GM21576 (cell line): ENCODE results near the gene AGAP1.

Source experiments
- ATAC-seq: cut with Tn5 transposase; IDR thresholded peaks from one replicate; pipeline ENCODE4 v1.9.1; 2021; ENCODE audit warnings: mild to moderate bottlenecking, moderate library complexity; ENCODE audit not compliant: unreplicated experiment

Gene AGAP1

DNA sequence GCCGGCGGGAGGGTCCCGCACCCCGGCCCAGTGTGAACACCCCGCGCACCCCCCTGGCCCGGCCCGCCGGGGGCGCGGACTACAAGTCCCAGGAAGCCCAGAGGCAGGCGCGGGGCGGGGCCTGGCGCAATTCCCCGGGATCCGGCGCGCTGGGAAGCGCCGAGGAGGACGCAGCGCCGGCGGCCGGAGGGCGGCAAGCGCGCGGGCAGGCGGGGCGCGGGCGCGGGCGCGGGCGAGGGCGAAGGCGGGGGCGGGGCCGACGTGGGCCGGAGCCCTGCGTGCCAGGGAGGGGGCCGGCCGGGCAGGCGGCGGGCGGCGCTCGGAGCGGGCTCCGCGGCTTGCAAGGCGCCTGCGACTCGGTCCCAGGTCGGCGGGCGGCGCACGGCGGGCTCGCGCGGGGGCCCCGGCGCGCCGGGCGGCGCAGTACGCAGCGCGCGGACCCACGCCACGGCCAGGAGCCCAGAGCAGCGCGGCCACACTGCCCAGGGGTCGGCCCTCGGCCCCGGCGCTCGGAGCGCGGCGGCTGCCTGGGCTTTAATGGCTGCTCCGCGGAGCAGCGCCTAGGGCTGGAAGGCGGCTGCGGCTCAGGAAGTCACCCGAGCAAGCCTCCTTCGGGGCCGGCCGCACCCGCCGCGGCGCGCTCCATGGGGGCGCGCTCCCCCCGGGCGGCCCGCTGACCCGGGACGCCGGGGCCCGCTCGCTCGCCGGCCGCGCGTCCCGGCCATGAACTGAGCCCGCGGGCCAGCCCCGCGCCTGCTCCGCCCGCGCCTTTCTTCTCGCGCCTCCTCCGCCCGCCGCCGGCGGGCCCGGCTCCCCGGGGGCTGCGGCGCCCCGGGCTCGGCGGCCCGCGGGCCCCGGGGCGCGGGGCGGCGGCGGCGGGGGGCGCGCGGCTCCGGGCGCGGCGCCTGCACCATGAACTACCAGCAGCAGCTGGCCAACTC is at the start of gene AGAP1:
Gene AGAP1 (plus strand): TSS at position 269 of the 941 bp plus-strand sequence.
- no peak for ATAC-seq

DNA sequence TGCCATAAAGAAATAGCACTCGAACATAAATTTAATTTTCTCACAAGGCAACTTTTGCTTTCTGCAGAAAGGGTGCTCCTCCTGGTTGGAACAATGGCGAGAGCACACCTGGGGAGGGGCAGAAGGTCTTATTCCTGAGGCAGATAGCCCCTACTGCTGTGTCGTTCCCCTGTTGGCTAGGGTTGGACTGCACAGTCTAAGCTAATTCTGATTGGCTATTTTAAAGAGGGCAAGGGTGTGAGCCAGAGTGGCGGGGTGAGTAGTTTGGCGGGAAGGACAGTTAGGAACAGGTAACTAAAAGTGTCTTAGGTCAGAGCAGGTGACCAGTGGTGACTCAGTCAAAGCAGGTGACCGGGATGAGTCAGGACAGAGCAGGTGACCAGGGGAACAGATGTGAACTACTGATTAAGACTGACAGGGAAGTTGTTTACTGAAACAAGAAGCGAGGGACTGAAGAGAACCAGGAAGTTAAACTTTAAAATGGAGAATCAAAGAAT is 49.7 kb upstream of the AGAP1 start:
- ATAC-seq: no peak

DNA sequence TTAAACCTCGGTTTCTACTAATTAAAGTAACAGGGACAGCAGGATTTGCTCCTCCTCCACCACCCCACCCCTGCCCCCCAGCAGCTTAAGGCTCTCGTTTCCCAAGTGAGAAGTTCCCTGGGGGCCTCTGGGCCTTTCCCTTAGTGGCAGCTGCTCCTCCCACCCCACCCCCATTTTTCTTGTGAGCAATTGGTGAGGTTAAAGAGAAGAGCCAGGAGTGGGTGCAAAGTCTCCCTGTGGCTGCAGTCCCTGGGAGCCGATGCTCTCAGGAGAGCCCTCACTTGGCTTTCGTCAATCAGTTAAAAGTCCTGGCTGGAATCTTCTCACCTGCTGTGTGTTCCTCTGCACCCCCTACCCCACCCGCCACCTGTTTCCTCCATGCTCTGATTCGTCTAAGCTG is 48.7 kb upstream of the AGAP1 start:
- ATAC-seq: no peak

DNA sequence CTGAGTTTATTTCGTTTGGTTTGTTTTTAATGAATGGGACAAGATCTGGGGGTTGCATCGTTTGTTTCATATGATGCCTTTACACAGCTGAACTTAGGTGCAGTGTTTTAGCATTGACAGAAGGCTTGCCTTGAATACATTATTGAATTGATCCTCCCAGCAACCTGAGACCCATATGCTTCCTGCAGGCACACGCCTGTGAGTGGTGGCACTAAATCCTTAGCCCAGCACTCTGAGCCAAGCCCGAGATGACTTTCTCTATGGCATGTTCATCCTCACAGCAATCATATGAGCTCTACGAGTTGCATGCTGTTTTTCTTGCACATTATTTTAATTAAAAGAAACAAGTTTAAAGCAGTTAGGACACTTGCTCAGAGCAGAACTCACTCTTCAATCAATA is 47.8 kb upstream of the AGAP1 start:
- no peak for ATAC-seq

DNA sequence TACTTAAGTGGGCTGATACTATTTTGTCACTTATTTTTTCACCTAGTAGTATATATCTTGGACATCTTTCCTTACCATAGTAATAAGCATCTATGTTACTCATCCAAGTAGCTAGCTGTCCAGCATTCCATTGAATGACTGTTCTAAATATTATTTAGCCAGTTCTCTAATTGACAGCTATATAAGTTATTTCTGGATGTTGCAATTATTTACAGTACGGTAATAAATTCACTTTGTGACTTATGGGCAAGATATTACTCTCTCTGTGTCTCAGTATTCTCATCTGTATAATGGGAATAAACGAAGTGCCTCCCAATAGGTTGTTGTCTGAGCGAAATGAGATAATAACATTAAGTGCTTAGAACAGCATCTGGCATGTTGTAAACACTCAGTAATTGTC is 46.6 kb upstream of the AGAP1 start:
- ATAC-seq: no peak

DNA sequence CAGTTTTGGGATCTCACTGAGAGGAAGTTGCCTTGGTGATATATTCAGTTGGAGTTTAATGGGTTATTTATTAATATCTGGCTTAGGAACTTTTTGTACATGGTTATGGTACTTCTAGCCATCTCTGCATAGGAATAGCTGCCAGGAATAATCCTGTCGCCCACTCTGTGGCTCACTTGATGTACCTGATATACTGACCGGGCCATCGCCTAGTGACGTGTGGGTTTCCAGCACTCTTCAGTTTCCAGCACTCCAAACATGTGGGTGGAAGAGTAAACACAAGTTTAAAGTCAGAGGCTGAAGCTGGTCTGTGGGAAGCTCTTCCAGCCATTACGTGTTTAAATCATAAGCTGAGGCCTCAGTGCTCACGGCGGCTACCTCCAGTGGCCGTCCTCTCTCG is 44.3 kb upstream of the AGAP1 start:
- no peak for ATAC-seq

DNA sequence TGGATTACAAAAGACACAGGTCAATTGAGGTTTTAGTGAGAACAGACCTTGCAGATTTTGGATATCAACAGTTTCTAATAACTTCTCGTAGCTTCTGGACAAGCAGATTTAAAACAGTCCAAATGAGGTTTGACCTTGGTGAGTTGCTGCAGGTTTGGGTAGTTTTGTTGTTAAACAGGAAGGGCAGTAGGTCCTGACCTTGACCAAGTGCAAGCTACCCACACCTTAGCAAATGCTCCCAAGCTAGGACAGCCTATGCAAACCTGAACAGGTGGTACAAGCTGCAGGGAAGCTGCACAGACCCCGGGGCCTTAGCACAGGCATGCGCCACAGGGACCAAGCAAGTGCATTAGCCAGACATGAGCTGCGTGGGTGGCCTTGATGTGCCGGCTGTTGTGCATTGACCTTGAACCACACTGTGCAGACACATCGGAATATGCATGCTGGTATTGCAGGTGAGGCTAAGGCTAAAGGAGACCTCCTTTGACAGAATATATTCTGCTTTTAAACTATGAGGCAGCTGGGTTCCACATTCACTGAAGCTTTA is 40.2 kb upstream of the AGAP1 start:
- ATAC-seq: no peak

DNA sequence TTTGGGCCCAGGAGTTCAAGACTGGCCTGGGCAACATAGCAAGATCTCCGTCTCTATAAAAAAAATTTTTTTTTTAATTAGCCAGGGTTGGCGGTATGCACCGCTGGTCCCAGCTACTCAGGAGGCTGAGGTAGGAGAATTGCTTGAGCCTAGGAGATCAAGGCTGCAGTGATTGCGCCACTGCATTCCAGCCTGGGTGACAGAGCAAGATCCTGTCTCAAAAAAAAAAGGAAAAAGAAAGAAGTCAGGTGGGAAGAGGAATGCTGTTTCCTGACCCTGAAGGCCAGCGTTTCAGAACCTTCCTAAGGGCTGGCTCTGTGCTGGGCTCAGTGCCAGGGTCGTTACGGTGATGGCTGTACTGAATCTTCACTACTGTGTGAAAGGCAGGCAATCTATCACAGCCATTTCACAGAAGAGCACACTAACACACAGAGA is 35.0 kb upstream of the AGAP1 start:
- no peak for ATAC-seq

DNA sequence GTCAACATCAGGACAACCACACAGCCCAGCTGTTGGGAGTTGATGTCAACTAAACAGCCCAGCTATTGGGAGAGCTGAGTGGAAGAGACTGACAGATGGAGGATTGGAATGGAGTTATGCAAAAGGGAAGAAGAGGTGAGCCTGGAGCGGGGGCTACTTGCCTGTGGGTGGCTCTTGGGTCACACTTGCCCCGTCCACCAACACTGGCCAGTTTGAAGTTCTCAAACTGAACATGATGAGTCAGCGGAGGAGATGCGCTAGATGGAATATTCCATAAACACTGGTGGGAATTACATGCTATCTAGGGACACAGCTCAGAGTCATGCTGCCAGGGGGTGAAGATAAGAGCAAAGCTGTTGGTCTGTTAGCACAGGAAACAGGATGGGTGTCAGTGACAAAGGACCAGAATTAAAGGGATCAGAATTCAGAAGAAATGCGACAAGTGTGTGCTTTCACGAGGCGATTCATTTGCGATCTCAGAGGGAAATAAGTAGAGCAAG is 33.2 kb upstream of the AGAP1 start:
- no peak for ATAC-seq

DNA sequence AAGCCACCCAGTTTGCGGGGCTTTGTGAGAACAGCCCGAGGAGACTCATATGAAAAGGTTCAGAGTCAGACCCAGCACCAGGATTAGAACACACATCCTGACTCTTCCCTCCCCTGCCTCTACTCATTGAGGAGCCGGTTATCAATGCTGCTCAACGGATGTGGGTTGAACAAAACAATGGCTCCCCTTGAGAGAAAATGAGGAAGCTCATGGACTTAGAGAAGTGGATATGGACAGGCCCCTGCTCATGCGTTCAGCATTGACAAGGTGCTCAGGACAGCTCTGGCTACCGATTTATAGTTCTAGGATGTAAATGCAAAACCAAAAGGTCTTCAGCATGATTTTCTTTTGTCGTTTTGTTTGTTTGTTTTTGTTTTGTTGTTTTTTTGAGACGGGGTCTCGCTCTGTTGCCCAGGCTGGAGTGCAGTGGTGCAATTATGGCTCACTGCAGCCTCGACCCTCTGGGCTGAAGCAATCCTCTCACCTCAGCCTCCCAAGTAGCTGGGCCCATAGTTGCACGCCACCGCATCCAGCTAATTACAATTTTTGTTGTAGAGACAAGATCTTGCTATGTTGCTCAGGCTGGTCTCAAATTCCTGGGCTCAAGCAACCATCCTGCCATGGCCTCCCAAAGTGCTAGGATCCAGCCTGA is 32.0 kb upstream of the AGAP1 start:
- no peak for ATAC-seq

DNA sequence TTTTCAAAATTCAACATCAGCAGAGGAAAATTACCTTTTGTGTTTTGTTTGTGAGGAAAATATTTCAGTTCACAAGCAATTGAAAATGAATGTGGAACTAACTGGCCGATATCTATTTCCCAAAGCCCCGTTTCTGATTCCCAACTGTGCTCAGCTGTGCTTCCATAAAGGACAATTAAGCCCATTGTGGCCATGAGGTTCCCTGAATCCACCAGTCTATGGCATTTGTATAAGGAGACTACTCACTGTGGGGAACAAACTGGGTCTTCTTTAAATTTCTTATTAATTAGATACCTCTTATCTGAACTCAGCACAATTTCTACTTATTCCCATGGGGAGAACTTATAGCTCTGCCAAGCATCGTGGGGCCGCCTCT is 31.4 kb upstream of the AGAP1 start:
- ATAC-seq: no peak

DNA sequence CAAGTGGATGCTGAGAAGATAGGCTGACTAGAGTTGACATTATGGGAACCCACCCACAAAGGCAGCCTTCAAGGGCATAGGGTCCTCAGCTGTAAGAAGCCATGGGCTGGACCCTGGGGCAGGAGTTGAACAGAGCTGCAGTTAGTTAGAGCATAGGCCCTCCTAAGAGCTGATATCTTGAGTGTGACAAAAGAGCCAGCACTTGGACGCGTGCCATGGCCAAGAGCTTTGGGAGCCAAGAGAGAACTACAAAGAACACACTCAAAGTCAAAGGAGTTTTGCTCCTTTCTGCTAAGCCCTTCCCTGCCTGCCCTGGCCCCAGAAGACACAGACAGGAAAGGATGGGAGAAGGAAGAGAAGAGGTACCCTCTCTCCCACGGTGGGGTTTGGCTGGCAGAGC is 29.9 kb upstream of the AGAP1 start:
- no peak for ATAC-seq

DNA sequence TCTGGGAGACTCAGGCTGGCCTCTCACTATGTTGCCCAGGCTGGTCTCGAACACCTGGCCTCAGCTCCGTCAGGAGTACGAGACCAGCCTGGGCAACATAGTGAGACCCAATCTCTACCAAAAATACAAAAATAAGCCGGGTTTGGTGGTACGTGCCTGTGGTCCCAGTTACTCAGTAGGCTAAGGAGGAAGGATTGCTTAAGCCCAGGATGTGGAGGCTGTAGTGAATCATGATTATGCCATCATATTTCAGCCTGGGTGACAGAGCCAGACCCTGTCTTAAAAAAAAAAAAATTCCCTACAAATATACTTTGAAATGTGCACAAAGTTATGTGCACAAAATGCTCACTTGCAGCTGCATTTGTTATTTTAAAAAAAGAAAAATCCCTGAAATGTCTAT is 26.3 kb upstream of the AGAP1 start:
- no peak for ATAC-seq

DNA sequence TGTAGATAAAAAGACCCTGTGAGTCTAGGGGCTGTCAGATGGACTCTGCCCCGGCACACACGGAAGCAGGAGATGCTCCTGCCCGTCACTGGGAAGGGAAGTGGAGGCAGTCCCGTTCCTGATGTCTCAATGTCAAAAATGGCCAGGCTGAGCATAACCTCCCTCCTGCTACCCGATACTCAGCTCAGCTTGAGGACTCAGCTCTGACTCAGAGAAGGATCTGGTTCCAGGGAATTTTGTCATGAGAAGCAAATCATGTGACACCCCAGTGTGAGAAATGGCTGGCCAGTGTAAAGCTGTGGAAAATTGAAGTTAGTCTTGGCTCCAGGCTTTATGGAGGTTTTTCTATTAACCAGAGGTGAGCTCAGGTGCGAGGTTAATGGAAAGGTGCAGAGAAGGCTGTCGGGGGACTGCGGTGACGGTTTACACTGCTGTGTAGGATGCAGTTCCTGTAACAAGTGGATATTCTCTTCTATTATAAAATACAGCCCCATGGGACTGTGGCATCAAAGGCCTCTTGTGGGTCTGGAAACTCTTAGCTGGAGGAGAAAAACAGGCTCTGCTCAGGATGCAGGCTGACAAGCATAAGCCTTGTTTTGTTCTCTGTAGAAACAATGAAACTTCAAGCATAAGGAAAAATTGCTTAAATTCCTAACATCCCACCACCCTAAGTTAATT is 24.7 kb upstream of the AGAP1 start:
- ATAC-seq: no peak

DNA sequence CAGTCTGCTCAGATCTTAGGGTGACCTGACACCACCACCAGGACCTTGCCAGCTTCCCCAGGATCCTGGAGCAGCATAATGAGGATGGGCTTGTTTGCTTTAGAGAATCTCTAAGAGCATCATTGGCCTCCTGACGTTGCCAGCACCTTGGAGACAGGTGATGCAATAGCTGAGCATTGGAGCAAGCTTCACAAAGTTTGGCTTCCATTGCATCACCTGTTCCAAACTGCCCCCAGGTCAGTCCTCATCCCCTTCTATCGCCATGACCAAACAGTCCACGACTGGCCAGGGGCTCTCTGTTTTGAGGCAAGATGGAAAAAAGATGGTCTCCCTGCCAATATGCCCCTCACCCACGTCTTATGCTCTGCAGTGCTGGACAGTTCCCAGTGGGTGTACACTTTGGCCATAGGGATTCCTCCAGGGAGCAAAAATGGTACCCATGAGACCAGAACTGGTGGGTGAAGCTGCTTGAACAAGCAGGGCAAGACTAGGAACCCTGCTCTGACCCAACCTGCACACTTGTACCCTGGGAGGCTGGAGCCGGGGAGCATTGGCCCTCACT is 22.6 kb upstream of the AGAP1 start:
- ATAC-seq: no peak

DNA sequence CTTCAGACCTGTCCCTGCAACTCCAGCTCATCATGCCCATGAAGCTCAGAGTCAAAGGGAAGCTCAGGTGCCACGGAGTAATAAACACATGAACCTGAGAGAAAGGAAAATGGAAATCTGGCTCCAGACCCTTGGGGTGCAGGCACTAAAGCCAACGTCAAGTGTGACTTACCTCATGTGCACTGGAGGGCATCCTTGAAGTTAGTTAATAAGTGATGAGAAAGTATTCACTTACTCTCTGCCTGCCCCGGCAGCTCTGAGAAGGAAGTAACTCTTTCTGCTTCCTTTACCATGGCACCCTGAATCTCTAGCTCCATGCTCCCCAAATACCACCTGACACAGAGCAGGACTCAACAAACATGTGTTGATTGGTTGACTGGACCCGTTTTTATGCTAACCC is 21.4 kb upstream of the AGAP1 start:
- ATAC-seq: no peak

DNA sequence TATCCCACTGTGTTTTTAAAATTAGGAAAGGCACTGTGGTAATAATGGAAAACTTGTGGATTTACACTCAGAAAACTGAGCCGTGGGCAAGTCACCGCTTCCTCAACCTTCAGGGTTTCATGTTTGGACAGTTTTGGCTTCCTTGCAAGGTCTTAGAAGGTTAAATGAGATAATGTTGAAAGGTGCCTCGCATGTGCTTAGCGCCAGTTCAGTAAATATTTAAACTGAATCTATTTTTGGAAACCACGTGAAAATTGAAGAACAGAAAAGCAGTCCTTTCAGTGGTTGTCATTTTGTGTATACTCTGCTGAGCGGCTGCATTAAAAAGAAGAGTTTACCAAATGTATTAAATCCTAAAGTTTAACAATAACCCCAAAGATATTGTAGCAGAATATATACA is 15.2 kb upstream of the AGAP1 start:
- ATAC-seq: no peak

DNA sequence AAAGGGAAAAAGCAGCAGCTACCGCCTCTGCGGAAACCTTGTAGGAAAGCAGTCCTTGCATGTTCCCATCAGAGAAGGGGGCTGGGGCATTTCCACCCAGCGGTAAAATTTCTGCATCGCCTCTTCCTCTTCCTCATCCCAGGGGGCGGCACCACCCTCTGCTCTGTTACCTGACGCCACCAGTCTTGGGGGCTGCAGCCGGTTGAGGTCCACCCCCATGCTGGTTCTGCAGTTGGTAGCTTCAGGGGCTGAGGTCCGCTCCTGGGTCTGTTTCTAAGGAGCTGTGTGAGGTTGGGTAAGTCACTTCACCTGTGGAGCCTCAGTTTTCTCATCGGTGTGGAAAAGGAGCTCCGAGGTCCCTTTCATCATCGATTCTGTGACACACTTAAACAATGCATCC is 14.2 kb upstream of the AGAP1 start:
- no peak for ATAC-seq

DNA sequence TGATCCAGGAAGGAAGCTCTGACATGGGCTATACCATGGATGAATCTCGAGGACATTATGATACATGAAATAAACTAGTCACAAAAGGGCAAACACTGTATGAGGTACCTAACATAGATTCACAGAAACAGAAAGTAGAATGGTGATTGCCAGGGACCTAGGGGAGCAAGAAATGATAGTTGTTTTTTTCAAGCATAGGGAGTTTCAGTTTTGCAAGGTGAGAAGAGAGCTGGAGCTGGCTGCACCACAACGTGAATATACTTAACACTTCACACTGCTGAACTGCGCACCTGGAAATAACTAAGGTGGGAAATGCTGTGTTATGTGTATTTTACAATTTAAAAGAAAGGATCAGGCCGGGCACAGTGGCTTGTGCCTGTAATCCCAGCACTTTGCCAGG is 13.2 kb upstream of the AGAP1 start:
- ATAC-seq: no peak

DNA sequence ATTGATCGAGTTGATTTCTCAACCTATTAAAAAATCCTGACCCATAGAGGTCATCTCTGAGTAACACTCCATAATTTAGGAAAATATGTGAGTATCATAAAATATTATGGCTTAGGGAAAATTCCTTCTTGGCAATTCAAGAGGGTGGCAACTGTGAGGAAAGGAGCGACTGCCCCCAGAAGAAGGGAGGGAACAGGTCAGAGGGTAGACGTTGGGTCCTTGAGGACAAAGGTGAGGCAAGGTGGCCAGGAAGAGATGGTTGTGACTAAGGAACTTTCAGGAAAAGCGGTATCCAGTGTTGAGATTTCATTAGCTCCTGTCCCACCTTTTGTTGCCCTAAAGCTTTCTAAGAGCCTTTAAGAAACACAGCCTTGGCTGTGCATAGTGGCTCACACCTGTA is 10.5 kb upstream of the AGAP1 start:
- no peak for ATAC-seq

DNA sequence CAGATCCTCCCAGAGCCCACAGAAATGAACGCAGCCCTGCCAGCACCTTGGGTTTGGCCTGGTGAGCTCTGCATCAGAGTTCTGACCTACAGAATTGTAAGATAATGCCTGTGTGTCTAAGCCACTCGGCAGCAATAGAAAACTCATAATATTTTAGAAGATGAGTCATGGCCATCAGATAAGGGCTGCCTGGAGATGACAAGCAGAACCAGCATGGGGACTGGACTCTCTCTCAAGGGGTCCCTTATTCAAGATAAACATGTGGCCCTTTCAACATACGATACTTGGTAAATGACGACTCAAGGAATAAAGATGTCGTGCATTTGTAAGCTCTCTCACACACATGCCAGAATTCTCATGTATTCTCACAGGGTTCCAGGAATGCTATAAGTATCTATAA is 8.5 kb upstream of the AGAP1 start:
- no peak for ATAC-seq
